Retina (tissue), 1 donor: ENCODE results near the gene CFAP58.

Experiments
- DNase-seq: peaks from one replicate; pipeline ENCODE4 v3.0.0-alpha.2; 2016

The CFAP58 gene

GRCh38 chr10:104321725-104322415 is 31.8 kb upstream of the CFAP58 start:
- DNase-seq: no peak

GRCh38 chr10:104322416-104322782 is 31.2 kb upstream of the CFAP58 start:
- DNase-seq: no peak

DNA sequence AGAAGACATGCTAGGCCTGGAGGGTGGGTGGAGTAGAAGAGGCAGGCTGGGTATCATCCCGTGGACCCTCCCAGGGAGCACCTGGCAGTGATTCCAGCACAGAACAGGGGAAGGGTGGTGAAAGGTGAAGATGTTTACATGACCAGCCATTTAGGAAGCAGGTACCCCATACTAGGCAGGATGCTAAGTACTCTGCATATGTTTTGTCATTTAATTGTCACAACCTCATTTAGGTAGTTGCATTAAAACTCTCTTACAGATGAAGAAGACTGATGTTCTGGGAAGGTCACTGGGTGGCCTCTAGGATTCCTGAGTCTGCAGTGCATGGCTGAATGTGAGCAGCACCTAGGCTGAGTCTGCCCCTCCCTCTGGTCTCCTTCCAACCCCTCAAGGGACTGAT is 30.5 kb upstream of the CFAP58 start:
- DNase-seq: no peak

DNA sequence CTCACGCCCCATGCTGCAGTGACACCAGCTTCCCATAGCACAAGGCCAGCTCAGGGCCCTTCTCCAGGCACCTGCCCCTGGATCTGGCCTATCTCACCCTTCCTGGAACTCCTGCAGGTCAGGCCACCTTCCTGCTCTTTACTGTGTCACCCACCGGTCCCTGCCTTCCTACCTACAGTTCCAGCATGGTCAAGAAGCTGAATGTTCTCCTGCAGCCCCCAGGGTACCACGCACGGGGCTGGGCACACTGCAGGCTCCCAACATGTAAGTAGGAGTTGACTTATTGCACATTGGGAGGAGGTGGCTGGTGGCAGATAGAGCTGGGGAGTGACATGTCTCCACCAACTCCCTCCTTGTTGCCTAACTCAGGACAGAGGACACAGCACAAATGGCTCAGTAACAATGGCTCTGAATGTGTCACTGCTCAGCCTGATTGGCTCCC is 29.9 kb upstream of the CFAP58 start:
- DNase-seq: no peak

DNA sequence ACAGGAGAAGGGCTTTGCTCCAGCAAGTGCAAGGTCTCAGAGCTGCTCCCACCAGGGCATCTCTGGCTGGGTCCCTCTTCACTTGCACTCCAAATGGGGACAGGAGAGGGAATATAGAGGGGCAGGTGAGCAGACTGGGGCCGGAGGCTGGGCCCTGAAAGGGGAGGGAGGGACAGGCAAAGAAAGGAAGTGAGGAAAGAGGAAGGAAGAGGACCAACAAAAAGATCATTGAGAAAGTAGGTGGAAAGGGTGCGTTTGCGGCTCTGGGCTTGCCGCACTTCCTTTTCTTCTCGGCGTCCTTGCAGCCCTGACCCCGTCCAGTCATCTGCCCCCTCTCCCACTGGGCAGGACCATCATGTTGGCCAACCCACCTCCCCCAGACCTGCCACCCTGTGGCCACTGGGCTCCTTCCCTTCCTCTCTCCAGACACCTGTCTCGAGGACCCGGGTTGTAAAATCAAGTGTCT is 29.4 kb upstream of the CFAP58 start:
- DNase-seq: no peak

- no peak for DNase-seq
Observed at GRCh38 chr10:104324931-104325330, 28.7 kb upstream of the CFAP58 start.

DNA sequence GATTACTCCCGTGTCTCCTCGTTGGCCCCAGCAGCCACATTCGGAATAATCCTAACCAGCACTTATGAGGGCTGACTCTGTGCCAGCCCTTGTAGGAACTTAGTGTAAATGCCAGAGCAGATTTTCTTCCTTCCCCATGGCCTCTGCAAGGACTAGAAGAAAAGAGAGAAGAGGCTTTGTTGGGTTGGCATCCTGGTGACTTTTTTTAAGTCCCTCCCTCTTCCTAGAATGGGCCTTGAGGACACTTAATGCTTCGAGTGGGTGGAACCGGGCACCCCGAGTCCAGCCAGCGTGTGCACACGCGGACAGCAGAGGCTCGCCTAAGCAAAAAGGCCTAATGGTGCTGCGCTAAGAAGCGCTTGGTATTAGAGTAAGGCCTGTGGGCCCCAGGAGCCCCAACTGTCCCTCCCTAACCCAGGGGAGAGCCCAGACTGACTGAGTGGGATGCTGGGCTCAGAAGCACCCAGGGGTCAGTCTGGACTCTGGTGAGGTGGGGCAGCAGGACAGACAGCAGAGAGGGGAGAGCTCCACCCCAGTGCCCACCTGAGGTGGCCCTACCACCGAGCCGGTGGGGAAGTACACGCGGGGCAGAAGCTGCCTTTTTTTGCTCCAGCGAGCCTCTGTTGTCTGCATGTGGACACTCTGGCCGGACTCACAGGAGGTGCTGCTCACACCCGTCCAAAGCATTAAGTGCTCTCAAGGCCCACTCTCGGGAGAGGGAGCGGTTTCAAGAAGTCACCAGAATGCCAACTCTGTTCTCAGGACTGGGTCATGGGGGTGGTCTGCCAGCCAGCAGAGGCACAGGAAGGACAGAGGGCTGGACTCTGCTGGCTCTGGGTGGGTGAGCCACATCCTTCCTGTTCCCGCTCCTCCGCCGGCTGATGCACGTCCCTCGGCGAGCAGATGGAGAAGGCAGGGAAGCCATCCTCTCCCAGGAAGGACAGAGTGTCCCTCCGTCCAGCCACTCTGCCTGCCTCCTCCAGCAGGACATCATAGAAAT is 27.9 kb upstream of the CFAP58 start:
- DNase-seq: no peak

DNA sequence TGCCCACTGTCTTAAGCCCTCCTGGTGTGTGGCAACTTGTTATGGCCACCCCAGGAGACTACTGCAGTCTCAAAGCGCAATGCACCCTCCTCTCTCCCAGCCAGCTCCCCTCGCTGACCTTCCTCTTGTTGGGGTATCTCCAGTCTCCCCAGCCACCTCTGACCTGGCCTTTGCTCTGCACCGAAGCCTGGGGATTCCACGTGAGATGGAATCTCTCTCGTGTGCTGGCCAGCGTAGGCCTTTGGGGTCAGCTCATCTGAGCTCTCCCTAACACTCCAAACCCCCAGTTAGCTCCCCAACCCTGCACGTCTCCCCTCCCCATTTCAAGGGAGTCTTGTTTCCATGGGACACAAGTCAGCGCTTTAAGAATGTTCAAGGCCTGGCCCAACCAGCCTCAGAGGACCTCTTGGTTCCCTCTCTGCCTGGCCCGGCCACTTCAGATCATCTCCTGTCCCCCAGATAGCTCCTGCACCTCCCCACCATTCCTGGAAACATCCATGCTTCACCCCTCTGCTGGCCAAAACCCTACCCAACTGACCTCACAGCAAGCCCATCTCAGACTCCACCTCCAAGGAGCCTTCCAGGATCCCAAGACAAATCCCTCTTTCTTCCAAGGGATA is 26.5 kb upstream of the CFAP58 start:
- DNase-seq: peak; percentile 35

- DNase-seq: peak; percentile 92
Observed at GRCh38 chr10:104327745-104328645, 25.6 kb upstream of the CFAP58 start.

GRCh38 chr10:104328646-104328895 is 25.1 kb upstream of the CFAP58 start:
- DNase-seq: no peak

- peak; percentile 93 for DNase-seq
Observed at GRCh38 chr10:104328896-104329710, 24.5 kb upstream of the CFAP58 start.

- peak; percentile 40 for DNase-seq
Observed at GRCh38 chr10:104329735-104330134, 23.9 kb upstream of the CFAP58 start.

DNA sequence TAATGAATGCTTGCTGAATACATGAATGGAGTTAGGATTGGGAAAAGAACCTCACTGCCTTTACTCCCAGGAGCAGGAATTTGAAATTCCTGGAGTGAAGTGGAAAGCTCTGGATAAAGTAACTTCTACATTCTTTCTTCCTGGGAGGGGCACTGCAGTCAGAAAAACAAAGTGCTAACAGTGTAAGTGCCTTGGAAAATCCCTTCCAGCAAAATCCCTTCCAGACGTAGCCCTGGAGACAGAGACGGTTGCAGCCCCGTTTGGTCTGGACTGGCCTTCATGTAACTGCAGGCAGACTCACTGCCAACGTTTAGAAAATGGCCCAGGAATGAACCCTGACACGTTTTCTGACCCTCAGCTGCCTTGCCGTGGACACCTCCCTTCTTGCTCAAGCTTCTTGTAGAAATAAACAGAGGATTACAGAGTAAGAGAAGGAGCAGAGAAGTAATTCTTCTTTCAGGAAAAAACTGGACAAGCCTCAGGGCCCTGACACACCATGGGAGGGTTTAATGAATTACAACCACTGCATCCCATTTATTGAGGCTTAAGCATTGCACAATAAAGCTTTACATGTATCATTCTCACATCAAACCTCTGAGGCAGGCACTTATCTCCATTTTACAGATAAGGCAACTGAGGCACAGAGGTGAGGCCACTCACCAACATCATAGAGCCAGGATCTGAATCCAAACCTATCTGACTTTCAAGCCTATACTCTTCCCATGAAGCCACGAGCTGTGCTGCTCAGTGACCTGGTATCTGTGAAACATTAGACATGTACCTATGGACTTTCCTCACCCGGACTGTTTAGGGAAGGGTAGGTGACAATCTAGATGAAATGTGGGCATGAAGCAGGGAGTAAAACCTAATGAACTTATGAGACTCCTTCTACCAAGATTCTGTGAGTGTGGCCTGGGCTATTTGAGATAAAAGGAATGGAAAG is 23.2 kb upstream of the CFAP58 start:
- peak; percentile 28 for DNase-seq

- DNase-seq: peak; percentile 63
Observed at GRCh38 chr10:104331208-104331838, 22.3 kb upstream of the CFAP58 start.

- peak; percentile 30 for DNase-seq
Observed at GRCh38 chr10:104332243-104333031, 21.2 kb upstream of the CFAP58 start.

GRCh38 chr10:104333032-104333727 is 20.5 kb upstream of the CFAP58 start:
- DNase-seq: peak; percentile 70

- no peak for DNase-seq
Observed at GRCh38 chr10:104333728-104334373, 19.8 kb upstream of the CFAP58 start.

- DNase-seq: no peak
Observed at GRCh38 chr10:104334561-104334960, 19.1 kb upstream of the CFAP58 start.
